Fibroblast of the aortic adventitia (primary cell): ENCODE data around the gene AKAP6. TPM values are rescaled to one million over a fixed set of nuclear protein-coding genes. Genes with fewer than 3 reads are reported as not detected.

Experiments used
- DNase-seq: peaks from one replicate; pipeline ENCODE4 v3.0.0-alpha.2; 2010; ENCODE audit warnings: low read depth
- H3K4me3 ChIP-seq: 2 replicates; pipeline ENCODE4 v1.5.1; 2011; ENCODE audit warnings: low read depth, mild to moderate bottlenecking, control low read depth, low read length, moderate library complexity
- CTCF ChIP-seq: IDR thresholded peaks from 2 replicates; pipeline ENCODE4 v1.5.1; 2011; ENCODE audit warnings: mild to moderate bottlenecking, low read length, control low read depth, inconsistent platforms; ENCODE audit not compliant: insufficient read depth
- total RNA-seq: library from RNA; depleted of rRNA; stranded (reverse); fragments of >200 nt; gene quantifications from 2 replicates; pipeline ENCODE4 v1.2.3, GENCODE V29; 2012; ENCODE audit warnings: low replicate concordance

AKAP6 gene
- total RNA-seq, 1 donor, result 2.2 TPM

- no peak for TF ChIP-seq CTCF
- H3K4me3 ChIP-seq, result no peak overlapping the region
- no peak for DNase-seq
These were observed 408.5 kb downstream of the AKAP6 start for GRCh38 chr14:32737621-32738020.

DNA sequence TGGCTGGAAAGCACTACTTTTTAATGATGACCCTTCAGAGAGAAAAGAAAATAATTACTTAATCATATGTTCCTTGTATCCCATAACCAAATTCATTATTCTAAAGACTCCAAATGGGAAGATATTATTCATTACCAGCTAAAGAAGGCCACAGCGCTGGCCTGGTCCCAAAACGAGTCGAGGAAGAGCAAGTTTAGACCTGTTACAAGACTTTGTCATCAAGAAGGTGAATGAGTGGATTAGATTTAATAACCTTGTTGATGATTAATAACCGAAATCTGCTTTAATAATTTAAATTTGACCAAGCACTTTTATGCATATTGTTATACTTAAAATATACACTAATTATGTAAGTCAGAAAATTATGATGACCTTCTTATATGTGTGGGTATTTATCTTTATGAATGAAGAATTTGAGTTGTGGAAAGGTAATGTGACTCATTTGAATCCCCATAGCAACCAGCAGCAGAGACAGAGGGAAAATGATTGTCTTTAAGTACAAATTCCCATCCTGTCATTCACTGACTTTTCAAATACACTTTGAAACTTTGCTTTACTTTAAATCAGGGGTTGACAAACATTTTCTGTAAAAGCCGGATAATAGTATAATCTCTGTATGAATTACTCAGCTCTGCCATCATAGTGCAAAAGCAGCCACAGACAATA, 409.2 kb downstream of the AKAP6 start:
- no peak overlapping the region for H3K4me3 ChIP-seq
- no peak for DNase-seq
- TF ChIP-seq CTCF, result no peak

DNA sequence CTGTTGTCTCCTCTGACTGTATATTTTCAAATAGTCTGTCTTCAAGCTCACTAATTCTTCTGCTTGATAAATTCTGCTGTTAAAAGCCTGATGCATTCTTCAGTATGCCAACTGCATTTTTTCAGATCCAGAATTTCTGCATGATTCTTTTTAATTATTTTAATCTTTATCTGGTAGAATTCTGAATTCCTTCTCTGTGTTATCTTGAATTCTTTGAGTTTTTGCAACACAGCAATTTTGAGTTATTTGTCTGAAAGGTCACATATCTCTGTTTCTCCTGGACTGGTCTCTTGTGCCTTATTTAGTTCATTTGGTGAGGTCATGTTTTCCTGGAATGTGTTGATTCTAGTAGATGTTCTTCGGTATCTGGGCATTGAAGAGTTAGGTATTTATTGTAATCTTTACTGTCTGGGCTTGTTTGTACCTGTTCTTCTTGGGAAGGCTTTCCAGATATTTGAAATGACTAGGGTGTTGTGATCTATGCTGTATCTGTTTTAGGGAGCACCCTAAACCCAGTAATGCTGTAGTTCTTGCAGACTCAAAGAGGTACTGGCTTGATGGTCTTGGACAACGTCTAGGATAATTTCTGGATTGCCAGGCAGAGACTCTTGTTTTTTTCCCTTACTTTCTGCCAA, 415.8 kb downstream of the AKAP6 start:
- H3K4me3 ChIP-seq, result no peak overlapping the region
- no peak for TF ChIP-seq CTCF
- DNase-seq, result no peak

- no peak for TF ChIP-seq CTCF
- H3K4me3 ChIP-seq, result no peak overlapping the region
- DNase-seq, result no peak
These were observed 425.1 kb downstream of the AKAP6 start for GRCh38 chr14:32754209-32754608.

GRCh38 chr14:32756173-32756572, 427.1 kb downstream of the AKAP6 start:
- DNase-seq, result no peak
- TF ChIP-seq CTCF, result no peak
- H3K4me3 ChIP-seq, result no peak overlapping the region

DNA sequence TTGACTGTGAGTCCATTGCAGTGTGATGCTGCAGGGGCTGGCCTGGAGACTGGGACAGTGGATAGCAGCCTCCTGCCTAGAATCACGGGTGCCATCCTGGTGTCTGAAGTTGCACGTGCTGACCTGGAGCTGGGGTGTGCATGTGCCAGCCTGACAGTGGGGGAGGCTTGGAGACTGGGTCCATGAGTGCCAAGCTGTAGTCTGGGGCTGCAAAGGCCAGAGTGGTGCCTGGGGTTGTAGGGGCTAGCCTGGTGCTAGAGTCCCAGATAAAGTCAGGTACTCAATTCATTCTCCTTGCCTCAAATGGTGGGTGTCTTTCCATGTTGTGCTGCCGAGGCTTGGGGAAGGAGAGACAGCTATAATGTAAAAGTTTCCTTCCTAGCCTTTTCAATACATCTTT, 427.7 kb downstream of the AKAP6 start:
- no peak overlapping the region for H3K4me3 ChIP-seq
- TF ChIP-seq CTCF, result no peak
- no peak for DNase-seq
